Retinal pigment epithelial cell (primary cell): ENCODE data around the gene FES.
"Not testable (repeated sequence)": the region's sequence is repeated elsewhere in the genome, so short reads cannot be mapped to it uniquely, and the experiment has no call there.

Experiments
- DNase-seq: peaks from one replicate; pipeline ENCODE4 v3.0.0-alpha.2; 2010; ENCODE audit warnings: low read depth
- H3K4me3 ChIP-seq: 2 replicates; pipeline ENCODE4 v1.5.1; 2011; ENCODE audit warnings: mild to moderate bottlenecking, low read length, control low read depth, moderate library complexity
- TF ChIP-seq, protein P1 (sequence below): conservative IDR thresholded peaks from 2 replicates; pipeline ENCODE4 v1.5.1; 2011; ENCODE audit warnings: low read depth, low read length, control low read depth, inconsistent platforms

FES gene

DNA sequence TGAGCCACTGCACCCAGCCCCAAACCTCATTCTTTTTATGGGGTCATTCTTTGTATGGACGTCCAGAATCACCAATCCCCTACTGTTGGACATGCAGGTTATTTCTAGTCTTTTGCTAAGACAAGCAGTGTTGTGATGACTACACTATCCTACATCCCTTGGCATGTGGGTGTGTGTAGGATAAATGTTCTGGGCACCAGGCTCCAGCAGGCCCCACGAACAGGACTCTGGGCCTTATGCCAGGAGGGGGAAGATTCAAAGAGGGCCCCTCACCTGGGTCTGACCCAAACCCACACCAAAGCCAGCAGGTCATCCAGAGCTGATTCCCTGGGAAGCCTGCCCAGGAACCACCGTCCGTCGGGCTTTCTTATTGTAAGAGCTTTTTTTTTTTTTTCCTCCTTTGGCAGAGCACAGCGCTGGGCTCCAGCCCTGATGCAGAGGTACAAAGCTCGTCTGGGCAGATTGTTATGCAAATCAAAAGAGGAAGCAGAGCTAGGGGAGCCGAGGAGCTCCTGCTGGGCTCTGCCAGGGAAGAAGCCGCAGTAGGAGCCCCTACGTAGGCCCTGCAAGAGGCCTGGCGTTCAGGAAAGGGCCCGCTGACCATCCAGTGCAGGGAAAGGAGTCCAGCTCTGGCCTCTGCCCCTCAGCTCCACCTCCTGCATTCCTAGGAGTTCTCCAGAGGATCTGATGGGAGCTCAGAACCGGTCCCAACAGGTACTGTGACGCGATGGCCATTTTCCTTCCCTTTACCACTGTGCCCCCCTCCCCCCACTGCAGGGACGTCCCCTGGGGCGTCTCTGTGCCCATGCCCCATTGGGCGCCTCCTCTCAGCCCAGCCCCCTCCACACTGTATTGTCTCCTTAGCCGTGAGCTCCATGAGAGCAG, 44.9 kb upstream of the FES start:
- H3K4me3 ChIP-seq, result no peak overlapping the region
- TF ChIP-seq, protein P1, sequence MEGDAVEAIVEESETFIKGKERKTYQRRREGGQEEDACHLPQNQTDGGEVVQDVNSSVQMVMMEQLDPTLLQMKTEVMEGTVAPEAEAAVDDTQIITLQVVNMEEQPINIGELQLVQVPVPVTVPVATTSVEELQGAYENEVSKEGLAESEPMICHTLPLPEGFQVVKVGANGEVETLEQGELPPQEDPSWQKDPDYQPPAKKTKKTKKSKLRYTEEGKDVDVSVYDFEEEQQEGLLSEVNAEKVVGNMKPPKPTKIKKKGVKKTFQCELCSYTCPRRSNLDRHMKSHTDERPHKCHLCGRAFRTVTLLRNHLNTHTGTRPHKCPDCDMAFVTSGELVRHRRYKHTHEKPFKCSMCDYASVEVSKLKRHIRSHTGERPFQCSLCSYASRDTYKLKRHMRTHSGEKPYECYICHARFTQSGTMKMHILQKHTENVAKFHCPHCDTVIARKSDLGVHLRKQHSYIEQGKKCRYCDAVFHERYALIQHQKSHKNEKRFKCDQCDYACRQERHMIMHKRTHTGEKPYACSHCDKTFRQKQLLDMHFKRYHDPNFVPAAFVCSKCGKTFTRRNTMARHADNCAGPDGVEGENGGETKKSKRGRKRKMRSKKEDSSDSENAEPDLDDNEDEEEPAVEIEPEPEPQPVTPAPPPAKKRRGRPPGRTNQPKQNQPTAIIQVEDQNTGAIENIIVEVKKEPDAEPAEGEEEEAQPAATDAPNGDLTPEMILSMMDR, result no peak
- DNase-seq, result peak; percentile 39

DNA sequence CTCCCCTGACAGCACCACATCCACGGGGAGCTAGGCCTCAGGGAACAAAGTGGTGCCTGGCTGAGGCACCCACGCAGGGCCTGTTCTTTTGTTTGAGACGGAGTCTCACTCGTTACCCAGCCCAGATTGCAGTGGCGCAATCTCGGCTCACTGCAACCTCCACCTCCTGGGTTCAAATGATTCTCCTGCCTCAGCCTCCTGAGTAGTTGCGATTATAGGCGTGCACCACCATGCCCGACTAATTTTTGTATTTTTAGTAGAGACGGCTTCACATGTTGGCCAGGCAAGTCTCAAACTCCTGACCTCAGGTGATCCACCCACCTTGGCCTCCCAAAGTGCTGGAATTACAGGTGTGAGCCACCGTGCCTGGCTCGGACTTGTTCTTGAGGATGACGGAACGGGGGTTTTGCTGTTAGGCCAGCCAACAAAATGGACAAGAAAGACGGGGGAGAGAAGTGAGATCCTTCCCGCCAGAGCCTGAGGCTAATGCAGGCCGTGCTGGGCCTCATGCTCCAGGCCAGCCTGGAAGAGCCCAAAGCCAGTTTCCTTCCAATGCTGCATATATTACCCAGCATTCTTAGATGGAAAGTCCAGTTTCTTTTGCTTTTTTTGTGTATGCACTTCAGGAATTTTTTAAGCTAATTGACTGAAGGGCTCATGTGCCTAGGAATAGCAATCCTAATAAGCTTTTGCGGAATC, 44.0 kb upstream of the FES start:
- TF ChIP-seq, protein P1, result no peak

DNA sequence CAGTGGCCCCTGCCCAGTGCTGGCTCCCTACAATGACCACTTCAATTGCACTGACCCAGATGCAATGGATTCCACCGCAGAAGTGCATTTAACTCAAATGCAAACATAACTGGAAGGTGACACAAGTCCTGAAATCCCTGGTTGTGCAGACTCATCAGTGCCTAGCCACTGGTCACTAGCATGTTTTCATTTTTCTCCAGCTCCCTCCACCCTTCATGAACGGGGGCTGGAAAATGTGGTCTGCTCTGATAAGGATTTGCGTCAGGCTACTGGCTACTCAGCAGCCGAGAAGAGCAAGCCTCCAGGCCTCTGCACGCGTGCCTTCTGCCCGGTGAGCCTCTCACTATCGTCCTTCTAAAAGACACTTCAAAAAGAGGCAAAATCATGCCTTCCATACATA, 43.4 kb upstream of the FES start:
- H3K4me3 ChIP-seq, result no peak overlapping the region
- TF ChIP-seq, protein P1, result no peak
- DNase-seq, result no peak

More for the DNA sequence above, 44.0 kb upstream of the FES start:
- DNase-seq, result no peak
- H3K4me3 ChIP-seq, result no peak overlapping the region

DNA sequence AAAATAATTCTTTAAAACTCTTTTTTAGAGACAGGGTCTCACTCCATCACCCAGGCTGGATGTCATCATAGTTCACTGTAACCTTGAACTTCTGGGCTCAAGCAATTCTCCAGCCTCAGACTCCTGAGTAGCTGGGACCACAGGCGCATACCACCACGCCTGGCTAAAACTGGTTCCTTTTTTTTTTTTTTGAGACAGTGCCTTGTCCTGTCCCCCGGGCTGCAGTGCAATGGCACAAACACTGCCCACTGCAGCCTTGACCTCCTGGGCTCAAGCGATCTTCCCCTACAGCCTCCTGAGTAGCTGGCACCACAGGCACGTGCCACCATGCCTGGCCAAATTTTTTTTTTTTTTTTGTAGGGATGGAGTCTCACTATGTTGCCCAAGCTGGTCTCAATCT, 39.6 kb upstream of the FES start:
- TF ChIP-seq, protein P1, result no peak
- no peak overlapping the region for H3K4me3 ChIP-seq
- no peak for DNase-seq

DNA sequence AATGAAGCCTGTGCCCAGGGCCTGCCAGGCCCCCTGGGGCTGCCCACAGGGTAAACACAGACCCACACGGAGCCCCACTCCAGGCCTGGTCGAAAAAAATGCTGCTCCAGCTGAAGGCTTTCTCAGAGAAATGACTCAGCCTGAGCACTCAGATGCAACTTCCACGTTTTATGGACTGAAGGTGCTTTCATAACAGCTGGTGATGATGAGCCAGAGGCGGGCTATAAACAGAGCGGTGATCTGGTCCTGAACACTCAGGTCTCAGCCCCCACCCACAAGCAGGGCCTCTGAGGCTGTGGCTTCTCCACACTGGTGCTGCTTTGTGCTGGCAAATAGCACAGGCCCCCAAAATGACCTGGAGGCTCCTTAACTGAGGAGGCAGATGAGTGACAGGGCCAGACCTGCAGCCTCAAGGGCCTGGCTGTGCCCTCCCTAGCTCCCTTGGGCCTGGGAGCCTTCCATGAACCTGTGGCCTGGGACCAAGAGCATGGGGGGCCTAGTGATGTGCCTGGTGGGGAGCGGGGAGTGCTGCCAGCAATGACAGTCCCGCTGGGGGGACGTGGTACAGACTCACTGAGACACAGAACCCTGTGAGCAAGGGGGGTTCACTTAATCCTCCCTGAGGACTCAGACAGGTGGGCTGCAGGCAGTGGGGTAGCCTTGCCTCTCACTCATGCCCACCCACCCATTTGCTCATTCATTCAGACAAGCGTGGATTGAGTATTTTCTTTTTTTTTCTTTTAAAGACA, 38.9 kb upstream of the FES start:
- DNase-seq, result no peak
- TF ChIP-seq, protein P1, result no peak
- H3K4me3 ChIP-seq, result no peak overlapping the region

DNA sequence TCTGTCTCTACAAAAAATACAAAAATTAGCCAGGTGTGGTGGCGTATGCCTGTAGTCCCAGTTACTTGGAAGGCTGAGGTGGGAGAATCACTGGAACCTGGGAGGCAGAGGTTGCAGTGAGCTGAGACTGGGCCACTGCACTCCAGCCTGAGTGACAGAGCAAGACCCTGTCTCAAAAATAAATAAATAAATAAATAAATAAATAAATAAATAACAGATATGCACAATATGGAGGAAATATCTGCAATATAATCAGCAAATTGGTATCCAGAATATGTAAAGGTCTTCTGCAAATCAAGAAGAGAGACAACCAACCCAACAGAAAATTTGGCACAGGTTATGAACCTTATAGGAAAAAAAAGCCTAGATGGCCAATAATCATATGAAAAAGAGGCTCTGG, 34.9 kb upstream of the FES start:
- H3K4me3 ChIP-seq, DNase-seq: not testable (repeated sequence)

DNA sequence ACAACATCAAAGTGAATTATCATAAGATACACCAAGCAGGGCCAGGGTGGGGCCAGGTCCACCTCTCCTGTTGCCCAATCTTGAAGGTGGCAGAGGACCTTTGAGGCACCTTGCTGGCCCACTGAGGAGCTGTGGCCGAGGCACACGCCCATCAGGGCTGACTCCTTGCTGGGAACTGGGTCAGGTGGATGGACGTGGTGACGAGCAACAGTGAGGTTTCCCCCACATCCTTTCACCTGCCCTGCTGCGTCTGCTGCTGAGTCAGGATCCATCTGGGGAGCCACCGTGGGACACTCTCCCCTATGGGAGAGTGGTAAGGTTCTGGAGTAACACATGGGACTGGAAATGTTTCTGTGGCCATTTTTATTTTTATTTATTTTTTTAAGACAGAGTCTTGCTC, 33.2 kb upstream of the FES start:
- no peak for DNase-seq
- TF ChIP-seq, protein P1, result no peak
- H3K4me3 ChIP-seq, result no peak overlapping the region
